ENCODE measurements around the gene STK39. TPM values are rescaled to one million over a fixed set of nuclear protein-coding genes. Genes with fewer than 3 reads are reported as not detected.

STK39 gene
- total RNA-seq, 1 experiment from 2014 or later, result 2.9 TPM

DNA sequence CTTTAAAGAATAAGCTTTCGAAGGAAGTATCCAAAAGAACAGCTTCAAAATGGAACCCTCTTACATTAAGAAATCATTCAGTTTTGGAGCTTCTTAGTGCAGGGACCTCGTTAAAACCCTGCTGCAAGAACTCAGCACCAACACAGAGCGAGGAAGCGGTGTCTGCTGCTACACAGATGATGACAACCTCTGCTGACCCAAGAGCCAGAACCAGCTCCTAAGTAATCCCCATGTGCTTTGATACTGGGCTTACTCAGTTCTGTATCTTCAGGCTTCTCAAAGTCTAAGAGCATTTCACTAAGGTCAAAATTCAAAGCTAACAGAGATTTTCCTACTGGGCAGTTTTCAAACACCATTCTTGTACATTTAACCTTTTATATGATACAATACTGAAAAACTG lies 194.6 kb downstream of the STK39 start:
- DNase-seq, result no peak
- TF ChIP-seq, protein P1, sequence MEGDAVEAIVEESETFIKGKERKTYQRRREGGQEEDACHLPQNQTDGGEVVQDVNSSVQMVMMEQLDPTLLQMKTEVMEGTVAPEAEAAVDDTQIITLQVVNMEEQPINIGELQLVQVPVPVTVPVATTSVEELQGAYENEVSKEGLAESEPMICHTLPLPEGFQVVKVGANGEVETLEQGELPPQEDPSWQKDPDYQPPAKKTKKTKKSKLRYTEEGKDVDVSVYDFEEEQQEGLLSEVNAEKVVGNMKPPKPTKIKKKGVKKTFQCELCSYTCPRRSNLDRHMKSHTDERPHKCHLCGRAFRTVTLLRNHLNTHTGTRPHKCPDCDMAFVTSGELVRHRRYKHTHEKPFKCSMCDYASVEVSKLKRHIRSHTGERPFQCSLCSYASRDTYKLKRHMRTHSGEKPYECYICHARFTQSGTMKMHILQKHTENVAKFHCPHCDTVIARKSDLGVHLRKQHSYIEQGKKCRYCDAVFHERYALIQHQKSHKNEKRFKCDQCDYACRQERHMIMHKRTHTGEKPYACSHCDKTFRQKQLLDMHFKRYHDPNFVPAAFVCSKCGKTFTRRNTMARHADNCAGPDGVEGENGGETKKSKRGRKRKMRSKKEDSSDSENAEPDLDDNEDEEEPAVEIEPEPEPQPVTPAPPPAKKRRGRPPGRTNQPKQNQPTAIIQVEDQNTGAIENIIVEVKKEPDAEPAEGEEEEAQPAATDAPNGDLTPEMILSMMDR (IDR thresholded peaks at IDR 0.05; ENCODE audit: insufficient read depth in 1 of 2, low read depth in 1 of 2, low read length in 1 of 2, severe bottlenecking in 1 of 2, unreplicated experiment in 1 of 2), result no peak
- intact Hi-C loops (cut with micrococcal nuclease; ENCODE audit: unreplicated experiment), result loop anchor here (5.0 kb wide), 1 partner anchor 85 kb away; no protein-coding TSS in a partner anchor
- H3K4me3 Mint-ChIP-seq (ENCODE audit: unreplicated experiment), result no peak overlapping the region
- ChIA-PET CTCF (no interaction called here), POLR2A (no interaction called here)
- H3K4me1 Mint-ChIP-seq (ENCODE audit: low read depth, unreplicated experiment), result no peaks in the 10 kb centered on the region
- no TSS peak for BruUV-seq (replicated peaks)
- H3K4me3 ChIP-seq (ENCODE audit: low read depth, low read length), result no peak overlapping the region
- H3K27me3 Mint-ChIP-seq (ENCODE audit: insufficient read depth, unreplicated experiment), result peaks cover 3% of the 10 kb centered on the region
- no peaks in the 10 kb centered on the region for H3K36me3 ChIP-seq (ENCODE audit: control insufficient read depth, insufficient read depth, low read length)
- no peaks in the 10 kb centered on the region for H3K4me1 ChIP-seq
- H3K36me3 Mint-ChIP-seq (ENCODE audit: insufficient read depth, unreplicated experiment), result no peaks in the 10 kb centered on the region
- no peaks in the 10 kb centered on the region for H3K27me3 ChIP-seq (replicated peaks; ENCODE audit: control insufficient read depth, insufficient read depth, low read length)
- no peaks in the 10 kb centered on the region for H3K9me3 Mint-ChIP-seq (ENCODE audit: unreplicated experiment)
- no peaks in the 10 kb centered on the region for H3K9me3 ChIP-seq
- no peak overlapping the region for H3K27ac Mint-ChIP-seq (ENCODE audit: unreplicated experiment)

DNA sequence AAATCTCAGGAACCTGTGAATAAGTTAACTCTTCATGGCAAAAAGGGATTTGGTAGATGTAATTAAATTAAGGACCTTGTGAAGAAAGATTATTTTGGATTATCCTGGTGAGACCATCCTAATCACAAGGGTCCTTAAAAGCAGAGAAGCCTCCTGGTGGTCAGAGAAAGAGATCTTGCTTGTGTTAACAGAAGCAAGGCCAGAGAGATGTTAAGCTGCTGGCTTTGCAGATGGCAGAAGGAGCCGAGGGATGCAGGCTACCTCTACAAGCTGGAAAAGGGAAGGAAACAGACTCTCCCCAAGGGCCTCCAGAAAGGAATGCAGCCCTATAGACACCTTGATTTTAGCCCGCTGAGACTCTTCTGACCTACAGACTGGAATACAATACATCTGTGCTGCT lies 197.0 kb downstream of the STK39 start:
- H3K36me3 Mint-ChIP-seq (ENCODE audit: insufficient read depth, unreplicated experiment), result no peaks in the 10 kb centered on the region
- ChIA-PET POLR2A (no interaction called here), CTCF (no interaction called here)
- Histone ChIP-seq H3K9me3 (no peaks in the 10 kb centered on the region), H3K36me3 (ENCODE audit: control insufficient read depth, insufficient read depth, low read length) (no peaks in the 10 kb centered on the region), H3K27me3 (replicated peaks; ENCODE audit: control insufficient read depth, insufficient read depth, low read length) (no peaks in the 10 kb centered on the region), H3K4me1 (no peaks in the 10 kb centered on the region), H3K4me3 (ENCODE audit: low read depth, low read length) (no peak overlapping the region)
- H3K4me1 Mint-ChIP-seq (ENCODE audit: low read depth, unreplicated experiment), result no peaks in the 10 kb centered on the region
- H3K27me3 Mint-ChIP-seq (ENCODE audit: insufficient read depth, unreplicated experiment), result peaks cover 3% of the 10 kb centered on the region
- BruUV-seq (replicated peaks), result no TSS peak
- no peak overlapping the region for H3K4me3 Mint-ChIP-seq (ENCODE audit: unreplicated experiment)
- no peak overlapping the region for H3K27ac Mint-ChIP-seq (ENCODE audit: unreplicated experiment)
- intact Hi-C loops (cut with micrococcal nuclease; ENCODE audit: unreplicated experiment), result loop anchor here (5.0 kb wide), 1 partner anchor 83 kb away; no protein-coding TSS in a partner anchor
- DNase-seq, result no peak
- H3K9me3 Mint-ChIP-seq (ENCODE audit: unreplicated experiment), result no peaks in the 10 kb centered on the region
- TF ChIP-seq, protein P1 (IDR thresholded peaks at IDR 0.05; ENCODE audit: insufficient read depth in 1 of 2, low read depth in 1 of 2, low read length in 1 of 2, severe bottlenecking in 1 of 2, unreplicated experiment in 1 of 2), result peak in 1 of 2 experiments; percentile 11

DNA sequence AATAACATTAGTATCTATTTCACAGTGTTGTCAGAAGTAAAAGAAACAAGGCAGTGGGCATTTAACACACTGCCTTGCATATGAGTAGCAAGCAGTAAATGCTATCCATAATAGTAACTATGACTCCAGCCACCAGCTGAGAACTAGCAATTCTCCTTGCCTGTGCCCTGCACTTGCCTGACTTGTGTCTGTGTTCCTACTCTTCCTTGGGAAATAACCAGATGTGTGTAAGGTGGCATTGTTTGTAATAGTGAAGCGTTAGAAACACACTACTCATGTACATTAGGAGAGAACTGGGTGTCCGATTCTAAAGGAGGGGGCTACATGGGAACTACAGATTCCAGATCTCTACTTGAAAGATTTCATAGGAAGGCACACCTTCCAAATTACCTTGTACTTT lies 197.8 kb downstream of the STK39 start:
- TF ChIP-seq, protein P1 (IDR thresholded peaks at IDR 0.05; ENCODE audit: insufficient read depth in 1 of 2, low read depth in 1 of 2, low read length in 1 of 2, severe bottlenecking in 1 of 2, unreplicated experiment in 1 of 2), result no peak
- ChIA-PET POLR2A (no interaction called here), CTCF (no interaction called here)
- Histone ChIP-seq H3K4me3 (ENCODE audit: low read depth, low read length) (no peak overlapping the region), H3K36me3 (ENCODE audit: control insufficient read depth, insufficient read depth, low read length) (no peaks in the 10 kb centered on the region), H3K9me3 (no peaks in the 10 kb centered on the region), H3K27me3 (replicated peaks; ENCODE audit: control insufficient read depth, insufficient read depth, low read length) (no peaks in the 10 kb centered on the region), H3K4me1 (0 out of 2 replicates have a peak, but pooled peaks cover under 1% of the 10 kb centered on the region)
- H3K9me3 Mint-ChIP-seq (ENCODE audit: unreplicated experiment), result no peaks in the 10 kb centered on the region
- H3K27ac Mint-ChIP-seq (ENCODE audit: unreplicated experiment), result no peak overlapping the region
- H3K4me3 Mint-ChIP-seq (ENCODE audit: unreplicated experiment), result no peak overlapping the region
- no peaks in the 10 kb centered on the region for H3K36me3 Mint-ChIP-seq (ENCODE audit: insufficient read depth, unreplicated experiment)
- no peak for DNase-seq
- peaks cover 3% of the 10 kb centered on the region for H3K27me3 Mint-ChIP-seq (ENCODE audit: insufficient read depth, unreplicated experiment)
- peaks cover 4% of the 10 kb centered on the region for H3K4me1 Mint-ChIP-seq (ENCODE audit: low read depth, unreplicated experiment)
- no TSS peak for BruUV-seq (replicated peaks)
- intact Hi-C loops (cut with micrococcal nuclease; ENCODE audit: unreplicated experiment), result loop anchor here (5.0 kb wide), 1 partner anchor 82 kb away; no protein-coding TSS in a partner anchor

Measured in Caco-2 (cell line).